H1 (cell line): ENCODE data around the gene CDYL. TPM values are rescaled to one million over a fixed set of nuclear protein-coding genes. Genes with fewer than 3 reads are reported as not detected.

ENCODE experiments used
- CTCF ChIA-PET: fragments of 300-600 bp; sonication (Branson Sonifier 250); formaldehyde crosslinking; loops from one replicate; lab custom pipeline; 2021; ENCODE audit not compliant: partially characterized antibody; lab: Charles Lee
- POLR2A ChIA-PET: fragments of 300-600 bp; sonication (Branson Sonifier 250); formaldehyde crosslinking; loops from one replicate; lab custom pipeline; 2021; ENCODE audit warnings: inconsistent platforms; ENCODE audit not compliant: partially characterized antibody; lab: Charles Lee
- DNase-seq, 2 experiments: peaks; one replicate each; pipeline versions ENCODE4 v3.0.0 to v3.0.0-alpha.2; 2010 to 2022; ENCODE audit warnings: low spot score in 2 of 2, low read depth in 1 of 2, mixed read lengths in 1 of 2
- FAIRE-seq: peaks from 2 replicates; lab custom pipeline; 2011; peaks lifted over from hg19 to GRCh38; lab: Jason Lieb, UNC
- H2AFZ ChIP-seq: 2 replicates; pipeline ENCODE4 v1.8.1; 2012; ENCODE audit warnings: low read length, inconsistent platforms
- H2AK5ac ChIP-seq: 2 replicates; pipeline ENCODE4 v1.6.1; 2013; ENCODE audit warnings: low read depth, low read length
- H2BK120ac ChIP-seq: replicated peaks from 2 replicates; pipeline ENCODE3; 2013; ENCODE audit warnings: low read depth, low read length, inconsistent platforms
- H2BK12ac ChIP-seq: 2 replicates; pipeline ENCODE4 v1.6.1; 2013; ENCODE audit warnings: low read depth, low read length
- H2BK15ac ChIP-seq: 2 replicates; pipeline ENCODE4 v1.6.1; 2013; ENCODE audit warnings: low read length
- H2BK20ac ChIP-seq: 2 replicates; pipeline ENCODE4 v1.6.1; 2013; ENCODE audit warnings: low read length
- H2BK5ac ChIP-seq: 2 replicates; pipeline ENCODE4 v1.6.1; 2013; ENCODE audit warnings: low read depth, low read length
- H3K14ac ChIP-seq: 2 replicates; pipeline ENCODE4 v1.6.1; 2013; ENCODE audit warnings: inconsistent platforms; ENCODE audit not compliant: insufficient read length
- H3K18ac ChIP-seq: 2 replicates; pipeline ENCODE4 v1.6.1; 2013; ENCODE audit warnings: low read length; ENCODE audit errors: extremely low read depth
- H3K23ac ChIP-seq: 2 replicates; pipeline ENCODE4 v1.6.1; 2013; ENCODE audit warnings: inconsistent platforms; ENCODE audit not compliant: insufficient read length
- H3K23me2 ChIP-seq: 2 replicates; pipeline ENCODE4 v1.6.1; 2013; ENCODE audit warnings: low read depth, low read length
- H3K27ac ChIP-seq: 2 replicates; pipeline ENCODE4 v1.6.1; 2011; ENCODE audit warnings: low read depth, low read length, inconsistent platforms
- H3K27me3 ChIP-seq, 4 experiments: replicated peaks in 1 of 4; 1 replicate in 1 of 4; 2 replicates in 3 of 4; pipeline versions ENCODE4 v1.6.1 to v1.8.1; 2011 to 2013; ENCODE audit warnings: low read length in 3 of 4, mild to moderate bottlenecking in 3 of 4, inconsistent platforms in 2 of 4, mixed read lengths in 2 of 4, moderate library complexity in 1 of 4; ENCODE audit not compliant: control insufficient read depth in 3 of 4, insufficient read depth in 3 of 4; ENCODE audit errors: extremely low read depth in 1 of 4
- H3K36me3 ChIP-seq, 4 experiments: 2 replicates each; pipeline versions ENCODE4 v1.6.1 to v1.8.1; 2011 to 2013; ENCODE audit warnings: mild to moderate bottlenecking in 4 of 4, low read length in 3 of 4, moderate library complexity in 2 of 4, control low read depth in 1 of 4, inconsistent platforms in 1 of 4; ENCODE audit not compliant: insufficient read depth in 4 of 4, control insufficient read depth in 2 of 4
- H3K4ac ChIP-seq: replicated peaks from 2 replicates; pipeline ENCODE3; 2013; ENCODE audit warnings: low read length, low read depth, mixed read lengths, inconsistent platforms; ENCODE audit not compliant: insufficient read length
- H3K4me1 ChIP-seq, 4 experiments: replicated peaks in 1 of 4; 1 replicate in 1 of 4; 2 replicates in 3 of 4; pipeline versions ENCODE4 v1.6.1 to v1.8.1; 2011 to 2013; ENCODE audit warnings: low read length in 3 of 4, inconsistent platforms in 2 of 4, mixed read lengths in 1 of 4; ENCODE audit not compliant: insufficient read depth in 4 of 4, control insufficient read depth in 3 of 4
- H3K4me2 ChIP-seq, 2 experiments: 2 replicates each; pipeline versions ENCODE4 v1.6.1 to v1.8.1; 2011 to 2013; ENCODE audit warnings: low read depth in 2 of 2, low read length in 2 of 2, control low read depth in 1 of 2, inconsistent platforms in 1 of 2, mild to moderate bottlenecking in 1 of 2; ENCODE audit not compliant: insufficient read depth in 1 of 2
- H3K4me3 ChIP-seq, 4 experiments: fragments of 200-600, 300-600 bp in 1 of 4; sonication (generic), shearing (Covaris generic), sonication (Bioruptor Twin) in 1 of 4; 2 replicates each; pipeline versions ENCODE4 v1.5.1 to v1.8.1; 2011 to 2016; ENCODE audit warnings: low read length in 4 of 4, low read depth in 3 of 4, control low read depth in 2 of 4, inconsistent platforms in 2 of 4, mild to moderate bottlenecking in 2 of 4, mixed read lengths in 1 of 4, moderate library complexity in 1 of 4; ENCODE audit not compliant: insufficient read depth in 2 of 4; ENCODE audit errors: extremely low read depth in 1 of 4
- H3K56ac ChIP-seq: replicated peaks from 2 replicates; pipeline ENCODE3; 2013; ENCODE audit warnings: low read depth, mild to moderate bottlenecking, mixed read lengths, low read length, inconsistent platforms; ENCODE audit not compliant: insufficient read length
- H3K79me1 ChIP-seq: 2 replicates; pipeline ENCODE4 v1.6.1; 2013; ENCODE audit warnings: low read depth, low read length, control low read depth
- H3K79me2 ChIP-seq, 2 experiments: 2 replicates each; pipeline versions ENCODE4 v1.6.1 to v1.8.1; 2012 to 2013; ENCODE audit warnings: low read length in 2 of 2, mild to moderate bottlenecking in 2 of 2, inconsistent platforms in 1 of 2; ENCODE audit not compliant: insufficient read depth in 2 of 2, control insufficient read depth in 1 of 2
- H3K9ac ChIP-seq, 4 experiments: replicated peaks in 1 of 4; 1 replicate in 1 of 4; 2 replicates in 3 of 4; pipeline versions ENCODE4 v1.6.1 to v1.8.1; 2011 to 2013; ENCODE audit warnings: low read depth in 3 of 4, low read length in 3 of 4, control low read depth in 2 of 4, mild to moderate bottlenecking in 2 of 4, moderate library complexity in 2 of 4, inconsistent platforms in 1 of 4; ENCODE audit errors: extremely low read depth in 1 of 4
- H3K9me3 ChIP-seq, 2 experiments: 2 replicates each; pipeline versions ENCODE4 v1.6.1 to v1.8.1; 2012 to 2013; ENCODE audit warnings: mild to moderate bottlenecking in 2 of 2, moderate library complexity in 2 of 2, control low read depth in 1 of 2, inconsistent platforms in 1 of 2, low read depth in 1 of 2, low read length in 1 of 2, mixed read lengths in 1 of 2; ENCODE audit not compliant: insufficient read depth in 2 of 2
- H4K20me1 ChIP-seq, 2 experiments: replicated peaks in 1 of 2; 2 replicates each; pipeline versions ENCODE3 to v1.8.1; 2011 to 2013; ENCODE audit warnings: inconsistent platforms in 2 of 2, low read length in 2 of 2, mild to moderate bottlenecking in 1 of 2; ENCODE audit not compliant: insufficient read depth in 2 of 2, control insufficient read depth in 1 of 2
- H4K5ac ChIP-seq: 2 replicates; pipeline ENCODE4 v1.6.1; 2013; ENCODE audit warnings: low read length, low read depth, mixed read lengths, inconsistent platforms; ENCODE audit not compliant: insufficient read length
- H4K8ac ChIP-seq: 2 replicates; pipeline ENCODE4 v1.8.0; 2013; ENCODE audit warnings: mild to moderate bottlenecking, moderate library complexity, low read length, inconsistent platforms; ENCODE audit not compliant: insufficient read depth; ENCODE audit errors: extremely low read depth
- H4K91ac ChIP-seq: replicated peaks from 2 replicates; pipeline ENCODE3; 2013; ENCODE audit warnings: low read length, mixed read lengths, inconsistent platforms; ENCODE audit not compliant: insufficient read length
- POLR2AphosphoS5 ChIP-seq: IDR thresholded peaks from 2 replicates; pipeline ENCODE4 v1.6.1; 2011; ENCODE audit warnings: low read depth, low read length
- POU5F1 ChIP-seq: IDR thresholded peaks from 2 replicates; pipeline ENCODE4 v1.6.1; 2011; ENCODE audit warnings: low read depth, mild to moderate bottlenecking, low read length, moderate library complexity
- USF2 ChIP-seq: IDR thresholded peaks from 2 replicates; pipeline ENCODE4 v1.6.1; 2011; ENCODE audit warnings: low read length, improper control_type of control experiment
- WGBS, 2 experiments: shearing (Covaris generic) in 1 of 2; methylation state at CpG; one replicate each; pipeline versions ENCODE4 v1.1.6 to v1.1.7; 2013 to 2015; ENCODE audit warnings: low lambda C conversion rate in 2 of 2, mixed read lengths in 2 of 2, inconsistent platforms in 1 of 2, low coverage in 1 of 2, missing lambda C conversion rate in 1 of 2; ENCODE audit not compliant: insufficient replicate concordance in 2 of 2, insufficient coverage in 1 of 2, insufficient read length in 1 of 2; ENCODE audit errors: extremely low coverage in 1 of 2, missing lambda C conversion rate in 1 of 2; 5-methylcytosine and 5-hydroxymethylcytosine counted together
- polyA plus RNA-seq, 7 experiments: library from polyadenylated mRNA; depleted of rRNA in 3 of 7; stranded (reverse) in 5 of 7; unstranded in 2 of 7; fragments of >200 nt in 5 of 7; fragments of 200-250 nt in 2 of 7; gene quantifications; 1 replicate in 5 of 7; 2 replicates in 1 of 7; 4 replicates in 1 of 7; pipeline versions ENCODE4 v1.2.1 to v1.2.3, GENCODE V29; 2011 to 2013; ENCODE audit warnings: missing spikeins in 2 of 7, mixed read lengths in 2 of 7
- total RNA-seq: library from RNA; stranded (reverse); fragmentation: NEBNext Ultra II Directional; extraction: Animal tissue kit (Norgen Biotek cat#: 25700); gene quantifications from 2 replicates; pipeline ENCODE4 v1.2.1, GENCODE V29; 2021

CDYL gene
- total and polyA plus RNA-seq, 2 of the 8 experiments (the other 6 are each of a cell fraction or from before 2014, with no cell fraction given), result 56.4 to 119 TPM

- H3K79me1 ChIP-seq, result no peaks in the 10 kb centered on the region
- H3K4me1 ChIP-seq, result no peaks in the 10 kb centered on the region
- no peak overlapping the region for H4K5ac ChIP-seq
- no peaks in the 10 kb centered on the region for H3K23me2 ChIP-seq
- H2BK20ac ChIP-seq, result no peak overlapping the region
- no peaks in the 10 kb centered on the region for H3K36me3 ChIP-seq
- no peak overlapping the region for H3K4ac ChIP-seq
- H3K79me2 ChIP-seq, result no peaks in the 10 kb centered on the region
- no peak overlapping the region for H2BK12ac ChIP-seq
- POLR2A ChIA-PET, result interaction anchor here (1.0 kb wide), 1 partner anchor 13 kb away, joined by 3 read pairs; no protein-coding TSS in a partner anchor
- DNase-seq, result no peak
- no peaks in the 10 kb centered on the region; a peak in 1 of 4 replicates for H3K9me3 ChIP-seq
- no peak overlapping the region for H2AK5ac ChIP-seq
- H4K8ac ChIP-seq, result no peak overlapping the region
- H3K56ac ChIP-seq, result no peak overlapping the region
- no peak overlapping the region for H3K9ac ChIP-seq
- no peak overlapping the region for H3K27ac ChIP-seq
- no peak for TF ChIP-seq USF2
- no peak for TF ChIP-seq POLR2AphosphoS5
- no peak for TF ChIP-seq POU5F1
- no peak overlapping the region for H3K4me3 ChIP-seq
- no peak for FAIRE-seq
- no peak overlapping the region for H3K18ac ChIP-seq
- no peak overlapping the region for H3K14ac ChIP-seq
- WGBS, 2 experiments, result 74% methylated on average over 3 of the region's 3 CpGs; no CpG with 5 or more reads in 1 of the 2 experiments
- no peak overlapping the region for H2AFZ ChIP-seq
- no peak overlapping the region for H2BK15ac ChIP-seq
- no peaks in the 10 kb centered on the region for H3K27me3 ChIP-seq
- no peak overlapping the region for H3K23ac ChIP-seq
- no peak overlapping the region for H4K91ac ChIP-seq
- H3K4me2 ChIP-seq, result no peak overlapping the region
- no peaks in the 10 kb centered on the region for H4K20me1 ChIP-seq
- H2BK120ac ChIP-seq, result no peak overlapping the region
- CTCF ChIA-PET, result interaction anchor here (0.5 to 1.1 kb wide), 4 partner anchors 12 to 245 kb away, joined by 3 to 4 read pairs (median 3); no protein-coding TSS in a partner anchor
- no peak overlapping the region for H2BK5ac ChIP-seq
These were observed 210.8 kb downstream of the CDYL start for GRCh38 chr6:4986999-4987398.
